ENCODE results near the gene LACTBL1.

Gene LACTBL1

GRCh38 chr1:22944346-22945055 is 28.2 kb downstream of the LACTBL1 start:
- no peak for DNase-seq (ENCODE audit: low read depth)

GRCh38 chr1:22941257-22941656 is 31.4 kb downstream of the LACTBL1 start:
- no peak for DNase-seq (ENCODE audit: low read depth)

GRCh38 chr1:22936681-22937080 is 36.0 kb downstream of the LACTBL1 start:
- DNase-seq (ENCODE audit: low read depth): no peak

GRCh38 chr1:22935433-22935832 is 37.2 kb downstream of the LACTBL1 start:
- DNase-seq (ENCODE audit: low read depth): no peak

- DNase-seq (ENCODE audit: low read depth): no peak
Observed at GRCh38 chr1:22932803-22933470, 39.7 kb downstream of the LACTBL1 start.

GRCh38 chr1:22930240-22930912 is 42.3 kb downstream of the LACTBL1 start:
- no peak for DNase-seq (ENCODE audit: low read depth)

GRCh38 chr1:22925111-22925510 is 47.6 kb downstream of the LACTBL1 start:
- DNase-seq (ENCODE audit: low read depth): no peak

GRCh38 chr1:22922640-22923039 is 50.0 kb downstream of the LACTBL1 start:
- no peak for DNase-seq (ENCODE audit: low read depth)

GRCh38 chr1:22921452-22922126 is 51.1 kb downstream of the LACTBL1 start:
- no peak for DNase-seq (ENCODE audit: low read depth)

GRCh38 chr1:22920734-22921451 is 51.8 kb downstream of the LACTBL1 start:
- DNase-seq (ENCODE audit: low read depth): no peak

- DNase-seq (ENCODE audit: low read depth): no peak
Observed at GRCh38 chr1:22920026-22920733, 52.5 kb downstream of the LACTBL1 start.

GRCh38 chr1:22919341-22920025 is 53.2 kb downstream of the LACTBL1 start:
- DNase-seq (ENCODE audit: low read depth): no peak

GRCh38 chr1:22918644-22919043 is 54.0 kb downstream of the LACTBL1 start:
- DNase-seq (ENCODE audit: low read depth): no peak

- no peak for DNase-seq (ENCODE audit: low read depth)
Observed at GRCh38 chr1:22917989-22918388, 54.7 kb downstream of the LACTBL1 start.

- no peak for DNase-seq (ENCODE audit: low read depth)
Observed at GRCh38 chr1:22916471-22916820, 56.2 kb downstream of the LACTBL1 start.

GRCh38 chr1:22915816-22916470 is 56.7 kb downstream of the LACTBL1 start:
- DNase-seq (ENCODE audit: low read depth): no peak

GRCh38 chr1:22915231-22915630 is 57.4 kb downstream of the LACTBL1 start:
- DNase-seq (ENCODE audit: low read depth): no peak

- DNase-seq (ENCODE audit: low read depth): no peak
Observed at GRCh38 chr1:22914633-22915217, 57.9 kb downstream of the LACTBL1 start.

- no peak for DNase-seq (ENCODE audit: low read depth)
Observed at GRCh38 chr1:22914156-22914555, 58.5 kb downstream of the LACTBL1 start.

All from stimulated activated CD8-positive, alpha-beta memory T cell treated with anti-CD3 and anti-CD28 coated beads, Interleukin-15, amount 100 ng/mL, for 1 hour (primary cell).